Chondrocyte (in vitro differentiated cells): ENCODE data around the gene KRTAP19-4. TPM values are rescaled to one million over a fixed set of nuclear protein-coding genes. Genes with fewer than 3 reads are reported as not detected.
A peak's percentile ranks its signal among the peaks of the same experiment; 100 is the strongest.

Experiments used
- DNase-seq: peaks from one replicate; pipeline ENCODE4 v3.0.0; 2021; ENCODE audit warnings: mixed read lengths, low spot score
- H3K27ac Mint-ChIP-seq: one replicate; pipeline ENCODE4 v1.8.0; 2021; ENCODE audit warnings: mild to moderate bottlenecking, moderate library complexity, mixed read lengths; ENCODE audit not compliant: unreplicated experiment
- H3K27me3 Mint-ChIP-seq: 2 replicates; pipeline ENCODE4 v1.8.0; 2021; ENCODE audit warnings: low read depth, mixed read lengths
- H3K36me3 Mint-ChIP-seq: 2 replicates; pipeline ENCODE4 v1.8.0; 2021; ENCODE audit warnings: low read depth, mixed read lengths
- H3K4me1 Mint-ChIP-seq: 2 replicates; pipeline ENCODE4 v1.8.0; 2021; ENCODE audit warnings: low read depth, mild to moderate bottlenecking, mixed read lengths
- H3K4me3 Mint-ChIP-seq: one replicate; pipeline ENCODE4 v1.8.0; 2021; ENCODE audit warnings: mild to moderate bottlenecking, moderate library complexity, mixed read lengths; ENCODE audit not compliant: unreplicated experiment
- H3K9me3 Mint-ChIP-seq: 2 replicates; pipeline ENCODE4 v1.8.0; 2021; ENCODE audit warnings: low read depth, mixed read lengths
- CTCF ChIP-seq: fragments of 200-600 bp; sonication (generic); IDR thresholded peaks from 2 replicates; pipeline ENCODE4 v1.5.0; 2021; ENCODE audit warnings: antibody characterized with exemption, mild to moderate bottlenecking, moderate library complexity
- total RNA-seq: library from RNA; stranded (reverse); gene quantifications from 3 replicates; pipeline ENCODE4 v1.2.1, GENCODE V29; 2021

KRTAP19-4 gene
- total RNA-seq, 1 donor from 2014 or later, result not detected

- Mint-ChIP-seq H3K9me3 (peaks cover 8% of the 10 kb centered on the region), H3K27me3 (peaks cover 1% of the 10 kb centered on the region), H3K36me3 (no peaks in the 10 kb centered on the region), H3K4me1 (no peaks in the 10 kb centered on the region), H3K27ac (no peak within 1 kb of the TSS), H3K4me3 (no peak within 1 kb of the TSS)
- no peak for DNase-seq
- no peak for TF ChIP-seq CTCF
These were observed 5.1 kb upstream of the KRTAP19-4 start, which contains the start of gene KRTAP19-5 for GRCh38 chr21:30502041-30502440. TSS of gene KRTAP19-5 (minus strand) at chr21:30502141. CDS start at chr21:30502090, 51 bp downstream.

GRCh38 chr21:30491963-30492428 is 5.0 kb downstream of the KRTAP19-4 start, which contains the start of gene KRTAP19-3:
TSS of gene KRTAP19-3 (minus strand) at chr21:30492013. CDS start at chr21:30491957, 56 bp downstream.
- Mint-ChIP-seq H3K9me3 (peaks cover 17% of the 10 kb centered on the region), H3K4me3 (no peak within 1 kb of the TSS), H3K4me1 (peaks cover 9% of the 10 kb centered on the region), H3K27ac (peak within 1 kb of the TSS; percentile 41), H3K36me3 (no peaks in the 10 kb centered on the region), H3K27me3 (no peaks in the 10 kb centered on the region)
- no peak for TF ChIP-seq CTCF
- no peak for DNase-seq

GRCh38 chr21:30487336-30487735 is 9.6 kb downstream of the KRTAP19-4 start, which contains the start of gene KRTAP19-2:
TSS of gene KRTAP19-2 (minus strand) at chr21:30487436. CDS start at chr21:30487348, 88 bp downstream.
- TF ChIP-seq CTCF, result no peak
- no peaks in the 10 kb centered on the region for H3K27me3 Mint-ChIP-seq
- no peak for DNase-seq
- peaks cover 31% of the 10 kb centered on the region for H3K9me3 Mint-ChIP-seq
- no peak within 1 kb of the TSS for H3K4me3 Mint-ChIP-seq
- no peak within 1 kb of the TSS for H3K27ac Mint-ChIP-seq
- H3K4me1 Mint-ChIP-seq, result peaks cover 5% of the 10 kb centered on the region
- H3K36me3 Mint-ChIP-seq, result no peaks in the 10 kb centered on the region

GRCh38 chr21:30486180-30486579 is 10.8 kb downstream of the KRTAP19-4 start:
- TF ChIP-seq CTCF, result no peak
- DNase-seq, result no peak
- no peak overlapping the region for H3K27ac Mint-ChIP-seq
- peaks cover 1% of the 10 kb centered on the region for H3K27me3 Mint-ChIP-seq
- no peaks in the 10 kb centered on the region for H3K4me1 Mint-ChIP-seq
- no peak overlapping the region for H3K4me3 Mint-ChIP-seq
- no peaks in the 10 kb centered on the region for H3K36me3 Mint-ChIP-seq
- H3K9me3 Mint-ChIP-seq, result peaks cover 27% of the 10 kb centered on the region

- peaks cover 23% of the 10 kb centered on the region for H3K9me3 Mint-ChIP-seq
- DNase-seq, result no peak
- peaks cover 1% of the 10 kb centered on the region for H3K27me3 Mint-ChIP-seq
- no peaks in the 10 kb centered on the region for H3K4me1 Mint-ChIP-seq
- H3K4me3 Mint-ChIP-seq, result no peak overlapping the region
- H3K36me3 Mint-ChIP-seq, result no peaks in the 10 kb centered on the region
- TF ChIP-seq CTCF, result no peak
- H3K27ac Mint-ChIP-seq, result no peak overlapping the region
These were observed 14.8 kb downstream of the KRTAP19-4 start for GRCh38 chr21:30482130-30482529.
